HT1080 (cell line): ENCODE data around the gene B3GNT9. TPM values are rescaled to one million over a fixed set of nuclear protein-coding genes. Genes with fewer than 3 reads are reported as not detected.

Source experiments
- DNase-seq: peaks from one replicate; pipeline ENCODE4 v3.0.0-alpha.2; 2015; ENCODE audit warnings: low read depth
- total RNA-seq: library from RNA; depleted of rRNA; stranded (reverse); fragments of >200 nt; shearing (Covaris generic); gene quantifications from 2 replicates; pipeline ENCODE4 v1.2.3, GENCODE V29; 2014

B3GNT9 gene
- total RNA-seq, 1 experiment from 2014 or later: 5.6 TPM

DNA sequence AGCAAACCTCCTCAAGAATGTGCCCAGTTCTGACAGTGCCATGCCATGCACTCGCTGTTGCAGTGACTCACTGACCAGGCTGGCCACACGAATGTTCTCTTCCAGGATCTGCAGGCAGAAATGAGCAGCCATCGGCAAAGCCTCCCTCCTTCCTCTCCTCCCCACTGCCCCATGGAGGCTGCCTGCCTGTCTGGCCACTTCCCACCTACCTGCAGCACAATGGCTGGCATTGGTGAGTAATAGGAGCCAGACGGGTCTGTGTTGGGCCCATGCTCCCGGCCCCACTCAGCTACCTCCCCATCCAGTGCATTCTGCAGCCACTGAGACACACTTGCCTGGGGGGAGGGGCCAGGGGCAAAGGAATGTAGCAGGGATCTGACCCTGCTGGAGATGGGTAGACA lies 35.8 kb upstream of the B3GNT9 start:
- peak; percentile 79 for DNase-seq

DNA sequence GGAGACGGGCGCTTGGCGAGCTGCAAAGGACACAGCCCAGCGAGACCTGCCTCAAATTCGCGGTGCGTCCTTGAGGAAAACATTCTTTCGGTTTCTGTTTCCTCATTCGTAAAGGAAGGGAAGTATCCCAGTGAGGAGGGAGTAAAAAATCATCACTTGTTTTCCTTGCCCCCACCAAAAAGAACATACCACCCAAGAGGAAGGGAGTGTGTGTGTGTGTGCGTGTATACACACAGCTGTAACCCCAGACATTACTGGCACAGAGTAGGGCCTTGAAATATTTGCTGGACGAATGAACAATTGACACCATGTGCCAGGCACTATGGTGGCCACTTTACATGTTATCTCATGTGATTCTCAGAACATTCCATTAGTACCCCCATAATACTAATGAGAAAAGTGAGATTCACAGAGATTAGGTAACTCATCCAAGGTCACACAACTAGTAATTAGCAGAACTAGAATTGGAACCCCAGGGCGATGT lies 34.9 kb upstream of the B3GNT9 start:
- no peak for DNase-seq

DNA sequence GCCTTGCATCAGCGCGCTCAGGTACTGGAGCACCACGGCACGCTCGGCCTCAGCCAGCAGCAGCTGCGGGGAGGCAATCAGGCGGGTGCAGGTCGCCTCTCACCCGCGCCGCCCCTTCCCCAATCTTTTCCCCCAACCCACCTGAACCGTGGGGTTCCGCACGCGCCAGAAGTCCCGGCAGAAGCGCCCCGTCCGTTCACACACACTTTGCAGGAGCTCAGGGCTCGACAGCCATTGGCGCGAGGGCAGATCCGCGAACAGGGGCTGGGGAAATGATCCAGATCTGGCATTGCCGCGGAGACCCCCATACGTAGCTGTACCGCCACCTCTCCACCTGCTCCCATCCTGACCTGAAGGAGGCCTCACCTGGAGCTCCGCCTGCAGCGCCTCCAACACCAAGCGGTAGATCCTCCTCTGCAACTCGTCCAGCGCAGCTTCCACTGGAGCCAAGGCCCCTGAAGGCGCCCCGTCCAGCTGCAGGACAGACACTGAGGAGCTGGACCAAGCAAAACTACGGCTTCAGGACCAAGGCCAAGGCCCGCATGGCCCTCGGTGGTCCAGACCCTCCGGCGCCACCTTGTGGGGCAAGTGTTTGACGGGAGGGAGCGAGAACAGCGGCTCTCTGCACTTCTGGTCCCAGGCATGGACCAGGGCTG lies 34.3 kb upstream of the B3GNT9 start:
- peak; percentile 88 for DNase-seq

DNA sequence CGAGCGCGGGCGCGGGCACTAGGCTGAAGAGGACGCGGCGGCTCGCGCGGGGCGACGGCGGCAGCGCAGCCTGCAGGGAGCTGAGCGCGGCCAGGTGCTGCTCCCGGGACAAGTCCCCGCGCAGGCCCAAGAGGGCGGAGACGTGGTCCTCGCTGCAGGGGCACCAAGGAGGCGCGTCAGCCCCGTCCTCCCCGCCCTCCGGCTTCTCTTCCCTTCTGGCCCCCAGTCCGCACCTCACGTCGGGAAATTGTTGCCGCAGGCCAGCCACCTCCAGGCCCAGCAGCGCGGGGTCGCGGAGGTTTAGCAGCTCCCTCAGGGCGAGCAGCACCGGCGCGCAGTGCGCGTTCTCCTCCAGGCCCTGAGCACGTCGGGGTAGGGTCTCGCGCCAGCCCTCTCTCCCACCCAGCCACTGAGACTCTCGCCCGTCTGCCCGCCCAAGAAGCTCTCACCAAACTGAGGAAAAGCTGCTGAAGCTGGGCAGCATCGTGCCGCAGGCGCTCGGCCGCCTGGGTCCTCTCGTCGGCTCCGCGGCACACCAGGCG lies 33.7 kb upstream of the B3GNT9 start:
- no peak for DNase-seq

DNA sequence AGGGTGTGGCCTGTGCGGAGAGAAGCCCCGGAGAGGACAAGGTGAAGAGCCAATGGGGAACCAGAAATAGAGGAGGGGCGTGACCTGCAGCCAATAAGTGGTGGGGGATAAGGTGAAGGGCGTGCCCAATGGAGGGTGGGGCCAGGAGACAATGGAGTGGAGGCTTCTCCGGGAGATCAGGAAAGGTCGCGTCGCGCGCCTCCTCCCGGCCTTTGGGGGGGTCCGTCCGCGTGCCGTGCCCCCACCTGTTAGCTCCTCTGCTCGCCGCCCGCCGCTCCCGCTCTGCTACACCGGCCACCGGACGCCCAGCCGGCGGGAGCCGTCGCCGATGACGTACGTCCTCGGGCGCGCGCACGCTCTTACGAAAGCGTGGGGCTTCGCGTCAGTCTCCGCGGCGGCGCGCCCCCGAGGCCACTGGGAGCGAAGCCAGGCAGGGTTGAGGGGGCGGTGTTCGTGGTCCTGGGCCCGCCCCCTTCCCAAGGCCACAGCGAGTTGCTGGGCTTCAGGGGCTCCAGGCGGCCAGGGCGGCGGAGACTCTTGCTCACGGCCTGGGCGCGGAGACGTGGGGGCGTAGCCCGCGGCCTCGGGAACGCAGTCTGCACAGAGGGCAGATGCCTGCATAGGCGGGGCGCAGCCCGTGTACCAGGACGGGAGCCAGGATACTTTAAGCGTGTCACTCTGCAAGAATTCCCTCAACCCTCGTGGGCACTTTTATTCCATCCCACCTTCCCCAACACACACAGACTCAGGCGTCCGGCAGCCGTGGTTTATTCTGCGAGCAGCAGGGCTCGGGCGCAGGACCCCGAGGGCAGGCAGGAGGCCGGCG lies 33.0 kb upstream of the B3GNT9 start, which contains the start of gene MATCAP1:
MATCAP1 (minus strand) TSS at position 337 of the 826 bp plus-strand sequence. CDS start 3,353 bp downstream, outside the sequence.
- DNase-seq: peak; percentile 97

DNA sequence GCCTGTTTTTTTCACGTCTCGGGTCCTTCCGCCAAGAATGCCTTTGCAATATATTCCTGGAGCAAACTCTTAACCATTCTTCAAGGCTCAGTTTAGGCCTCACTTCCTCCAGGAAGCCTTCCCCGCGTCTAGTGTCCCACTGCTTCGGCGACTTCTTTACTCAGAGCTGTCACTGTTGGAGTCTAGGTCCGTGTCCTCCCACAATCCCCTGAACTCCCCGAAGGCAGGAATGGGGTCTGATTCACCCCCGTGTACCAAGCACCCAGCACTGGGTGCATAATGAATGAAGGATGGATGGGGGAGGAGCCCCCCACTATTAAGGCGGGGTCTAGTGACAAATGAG lies 32.5 kb upstream of the B3GNT9 start:
- no peak for DNase-seq

DNA sequence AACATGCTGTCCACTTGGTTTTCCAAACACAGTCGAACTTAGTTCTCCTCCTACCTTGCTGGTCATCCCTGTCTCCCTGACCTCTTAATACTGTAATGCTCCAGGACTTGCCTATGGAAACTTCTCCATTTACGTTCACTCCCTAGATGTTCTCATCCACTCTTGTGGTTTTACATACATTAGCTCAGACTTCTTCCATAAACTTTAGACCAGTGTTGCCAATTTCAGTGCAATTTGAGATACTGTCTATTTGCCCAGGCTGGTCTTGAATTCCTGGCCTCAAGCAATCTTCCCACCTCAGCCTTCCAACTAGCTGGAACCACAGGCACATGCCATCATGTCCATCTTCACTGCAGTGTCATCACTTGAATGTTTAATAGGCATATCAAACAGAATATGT lies 31.5 kb upstream of the B3GNT9 start:
- no peak for DNase-seq

DNA sequence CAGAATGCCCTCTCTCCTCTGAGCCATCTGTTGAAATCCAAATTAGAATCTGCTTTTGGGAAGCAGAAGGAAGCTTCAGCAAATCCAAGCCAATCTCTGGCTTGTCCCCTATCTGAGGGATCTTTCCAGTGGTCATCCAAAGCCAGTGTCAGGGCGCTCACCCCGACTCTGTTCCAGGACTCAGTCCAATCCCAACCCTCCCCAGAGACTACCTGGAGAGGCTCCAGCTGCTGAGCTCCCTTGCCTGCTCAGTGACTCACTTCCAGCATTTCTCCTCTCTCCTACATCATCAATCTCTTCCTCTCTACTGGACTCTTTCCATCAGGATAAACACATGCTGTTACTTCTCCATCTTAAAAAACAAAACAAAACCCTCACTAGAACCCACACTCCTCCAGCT lies 30.5 kb upstream of the B3GNT9 start:
- DNase-seq: peak; percentile 68

DNA sequence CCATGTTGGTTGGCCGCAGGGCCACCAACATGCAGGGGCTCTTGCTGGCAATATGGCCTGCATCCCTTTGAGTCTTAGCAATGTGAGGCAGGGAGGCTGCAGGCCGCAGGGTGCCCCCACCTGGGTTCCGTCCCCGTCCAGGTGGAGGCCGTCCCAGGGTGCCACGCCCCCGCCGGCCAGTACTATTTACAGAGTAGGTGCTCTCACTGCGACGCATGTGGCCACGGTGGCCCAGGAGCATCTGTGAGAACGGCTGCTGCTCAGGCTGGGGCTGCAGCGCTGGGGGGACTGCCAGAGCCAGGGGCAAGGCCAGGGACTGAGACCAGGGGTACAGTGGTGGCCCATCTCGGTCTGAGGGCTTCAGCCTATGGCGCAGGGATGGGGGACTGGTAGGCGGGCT lies 29.4 kb upstream of the B3GNT9 start:
- DNase-seq: no peak

DNA sequence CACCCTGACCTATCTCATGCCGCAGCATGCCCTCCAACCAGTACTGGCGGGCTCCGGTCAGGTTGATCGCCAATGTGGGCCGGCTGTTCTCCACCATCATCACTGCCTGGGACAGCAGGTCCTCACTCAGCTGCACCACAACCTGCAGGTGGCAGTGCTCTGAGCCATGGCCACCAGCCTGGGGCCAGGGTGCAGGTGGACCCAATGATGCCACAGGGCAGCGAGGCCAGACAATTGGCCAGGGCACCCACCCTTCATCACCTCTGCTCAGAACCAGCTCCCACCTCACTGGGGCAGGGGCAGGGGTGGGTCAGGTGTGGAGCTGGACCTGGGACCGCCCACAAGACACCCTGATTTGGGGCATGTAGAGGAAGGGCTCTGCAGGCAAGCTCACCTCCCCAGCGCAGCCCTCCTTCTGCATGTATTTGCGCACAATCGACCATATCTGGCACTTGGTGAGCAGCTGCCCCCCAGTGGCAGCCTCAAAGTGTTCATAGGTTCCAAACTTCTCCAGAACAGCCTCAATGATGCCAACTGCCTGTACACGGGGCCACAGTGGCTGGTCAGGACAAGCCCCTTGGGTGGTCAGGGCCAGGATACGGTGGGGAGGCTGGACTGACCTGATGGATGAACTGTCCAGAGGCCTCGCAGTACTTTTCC lies 28.8 kb upstream of the B3GNT9 start:
- DNase-seq: no peak

DNA sequence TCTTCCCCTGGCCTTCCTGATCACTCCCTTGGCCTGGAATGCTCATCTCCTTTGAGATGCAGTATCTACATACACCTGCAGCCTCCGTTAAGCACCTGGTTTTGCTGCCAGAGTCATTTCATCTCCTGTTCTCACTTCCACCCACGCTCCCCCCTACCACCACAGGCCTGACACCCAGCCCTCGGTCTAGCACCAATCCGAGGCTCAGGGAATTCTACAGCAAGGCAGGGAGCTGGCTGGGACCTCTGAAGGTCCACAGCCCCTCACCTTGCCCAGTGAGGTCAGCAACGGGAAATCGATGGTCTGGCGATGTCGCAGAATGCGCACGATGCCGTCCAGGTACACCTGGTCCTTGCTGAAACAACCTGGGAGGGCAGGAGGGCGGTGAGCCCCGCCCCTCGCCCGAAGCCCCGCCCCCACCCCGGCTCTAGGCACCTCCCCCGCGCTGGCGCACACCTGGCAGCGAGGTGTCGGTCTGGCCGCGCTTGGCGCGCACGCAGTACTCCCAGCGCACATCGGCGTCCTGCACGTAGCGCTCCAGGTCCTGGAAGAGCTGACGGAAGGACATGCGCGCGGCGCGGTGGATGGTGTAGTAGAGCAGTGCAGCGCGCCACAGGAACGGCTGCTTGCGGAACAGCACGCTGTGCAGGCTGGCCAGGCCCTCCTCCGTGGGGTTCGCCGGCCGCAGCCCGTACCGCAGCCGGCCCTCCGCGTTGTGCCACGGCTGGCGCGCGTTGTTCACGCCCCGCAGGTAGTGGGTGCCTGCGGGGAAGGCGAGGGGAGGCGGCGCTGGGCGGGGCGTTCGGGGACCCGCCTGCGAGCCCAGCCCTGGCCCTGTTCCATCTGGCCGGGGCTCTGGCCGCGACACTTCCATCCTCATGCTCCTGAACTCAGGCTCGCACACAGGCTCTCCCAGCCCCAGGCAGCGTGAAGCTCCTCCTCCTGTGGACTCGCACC lies 27.2 kb upstream of the B3GNT9 start:
- DNase-seq: no peak

DNA sequence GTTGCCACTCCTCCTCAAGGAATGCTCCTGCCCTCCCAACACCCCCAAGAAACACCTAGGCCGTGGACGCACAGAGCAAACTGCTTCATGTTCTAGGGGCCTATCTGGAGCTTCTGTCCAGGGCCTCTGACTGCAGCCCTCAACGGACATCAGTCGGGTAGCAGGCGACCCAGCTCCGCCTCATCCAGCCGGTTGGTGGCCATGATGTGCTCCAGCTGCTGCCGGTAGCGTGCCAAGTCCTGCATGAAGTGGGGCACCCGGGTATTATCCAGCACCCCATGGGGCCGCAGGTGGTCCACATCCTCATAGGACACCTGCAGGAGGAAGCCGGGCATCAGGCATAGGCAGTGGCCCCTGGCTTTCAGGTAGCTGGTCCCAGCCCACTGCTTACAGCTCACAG lies 25.9 kb upstream of the B3GNT9 start:
- DNase-seq: no peak

DNA sequence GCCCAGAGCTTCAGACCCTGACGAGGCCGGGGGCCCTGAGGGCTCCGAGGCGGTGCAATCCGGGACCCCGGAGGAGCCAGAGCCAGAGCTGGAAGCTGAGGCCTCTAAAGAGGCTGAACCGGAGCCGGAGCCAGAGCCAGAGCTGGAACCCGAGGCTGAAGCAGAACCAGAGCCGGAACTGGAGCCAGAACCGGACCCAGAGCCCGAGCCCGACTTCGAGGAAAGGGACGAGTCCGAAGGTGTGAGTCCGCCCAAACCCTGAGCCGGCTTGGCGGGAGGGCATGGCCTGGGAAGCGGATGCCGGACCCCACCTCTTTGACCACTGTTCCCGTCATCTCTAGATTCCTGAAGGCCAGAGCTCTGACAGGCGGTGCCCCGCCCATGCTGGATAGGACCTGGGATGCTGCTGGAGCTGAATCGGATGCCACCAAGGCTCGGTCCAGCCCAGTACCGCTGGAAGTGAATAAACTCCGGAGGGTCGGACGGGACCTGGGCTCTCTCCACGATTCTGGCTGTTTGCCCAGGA lies 24.0 kb upstream of the B3GNT9 start:
- no peak for DNase-seq

DNA sequence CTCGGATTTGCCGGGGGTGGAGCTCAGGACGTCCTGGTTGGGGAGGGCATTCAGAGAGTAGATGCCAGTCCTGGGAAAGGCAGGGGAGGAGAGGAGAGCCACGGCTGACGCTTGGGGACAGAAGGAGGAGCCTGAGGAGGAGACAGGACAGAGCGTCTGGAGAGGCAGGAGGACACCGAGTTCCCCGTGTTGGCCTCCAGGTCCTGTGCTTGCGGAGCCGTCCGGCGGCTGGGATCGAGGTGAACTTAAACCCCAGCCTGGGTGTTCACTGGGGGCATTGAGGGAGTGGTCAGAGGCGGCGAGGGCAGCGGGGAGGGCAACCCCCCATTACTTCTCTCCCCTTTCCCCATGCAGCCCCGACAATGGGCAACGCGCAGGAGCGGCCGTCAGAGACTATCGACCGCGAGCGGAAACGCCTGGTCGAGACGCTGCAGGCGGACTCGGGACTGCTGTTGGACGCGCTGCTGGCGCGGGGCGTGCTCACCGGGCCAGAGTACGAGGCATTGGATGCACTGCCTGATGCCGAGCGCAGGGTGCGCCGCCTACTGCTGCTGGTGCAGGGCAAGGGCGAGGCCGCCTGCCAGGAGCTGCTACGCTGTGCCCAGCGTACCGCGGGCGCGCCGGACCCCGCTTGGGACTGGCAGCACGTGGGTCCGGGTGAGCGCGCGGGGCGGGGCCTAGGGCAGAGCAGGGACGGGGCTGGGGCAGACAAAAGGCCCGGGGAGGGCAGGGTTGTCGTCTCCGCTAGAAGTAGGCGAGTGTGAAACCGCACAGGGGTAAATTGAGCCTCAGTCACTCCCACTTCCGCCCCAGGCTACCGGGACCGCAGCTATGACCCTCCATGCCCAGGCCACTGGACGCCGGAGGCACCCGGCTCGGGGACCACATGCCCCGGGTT lies 23.3 kb upstream of the B3GNT9 start:
- DNase-seq: peak; percentile 87

DNA sequence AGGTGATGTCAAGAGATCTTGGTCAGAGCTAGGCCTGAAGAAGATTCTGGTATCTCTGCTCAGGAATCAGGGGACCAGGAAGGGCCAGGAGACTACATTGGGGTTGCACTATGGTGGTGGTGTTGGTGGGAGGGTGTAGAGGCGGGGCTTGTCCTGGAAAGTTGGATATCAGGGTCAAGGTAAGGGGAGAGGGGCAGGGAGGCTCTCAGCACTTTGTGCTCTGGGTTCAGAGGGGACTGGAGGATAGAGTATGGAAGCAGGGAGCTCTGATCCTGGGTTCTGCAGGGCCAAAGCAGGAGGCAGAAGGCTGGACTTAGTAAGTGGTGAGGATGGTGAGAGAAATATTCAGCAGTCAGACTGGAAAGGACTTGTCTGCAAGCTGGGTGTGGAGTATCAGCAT lies 22.5 kb upstream of the B3GNT9 start:
- no peak for DNase-seq

DNA sequence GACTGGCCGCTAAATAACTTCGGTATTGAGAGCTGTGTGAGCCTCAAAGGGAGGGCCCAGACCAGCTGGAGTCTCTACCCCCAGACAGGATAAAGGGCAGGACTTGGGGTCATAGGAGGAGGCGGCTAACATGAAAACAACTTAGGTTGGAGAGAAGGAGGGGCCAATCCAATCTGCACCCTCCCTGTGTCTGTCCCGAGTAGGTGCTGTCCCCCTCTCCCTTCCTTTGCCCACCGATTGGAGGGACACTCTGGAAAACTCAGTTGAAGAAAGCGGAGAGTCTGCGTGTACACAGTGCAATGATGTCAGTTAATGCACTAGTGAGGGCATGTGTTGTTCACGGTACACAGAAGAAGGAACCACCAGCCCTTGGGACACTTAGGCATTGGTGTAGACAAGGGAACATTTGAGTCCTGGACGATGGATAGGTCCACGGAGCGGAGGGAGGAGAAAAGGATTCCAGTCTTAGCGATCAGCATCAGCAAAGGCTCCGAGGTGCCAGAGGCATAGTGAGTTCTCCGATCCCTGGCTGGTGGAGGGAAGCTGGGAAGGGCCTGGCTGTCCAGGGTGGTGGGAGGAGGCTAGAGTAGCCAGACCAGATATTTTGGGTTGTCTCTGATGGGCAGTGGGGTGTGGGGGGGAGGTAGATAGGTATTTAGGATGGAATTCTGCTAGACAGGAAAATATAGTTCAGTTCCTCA lies 20.3 kb upstream of the B3GNT9 start:
- DNase-seq: no peak

DNA sequence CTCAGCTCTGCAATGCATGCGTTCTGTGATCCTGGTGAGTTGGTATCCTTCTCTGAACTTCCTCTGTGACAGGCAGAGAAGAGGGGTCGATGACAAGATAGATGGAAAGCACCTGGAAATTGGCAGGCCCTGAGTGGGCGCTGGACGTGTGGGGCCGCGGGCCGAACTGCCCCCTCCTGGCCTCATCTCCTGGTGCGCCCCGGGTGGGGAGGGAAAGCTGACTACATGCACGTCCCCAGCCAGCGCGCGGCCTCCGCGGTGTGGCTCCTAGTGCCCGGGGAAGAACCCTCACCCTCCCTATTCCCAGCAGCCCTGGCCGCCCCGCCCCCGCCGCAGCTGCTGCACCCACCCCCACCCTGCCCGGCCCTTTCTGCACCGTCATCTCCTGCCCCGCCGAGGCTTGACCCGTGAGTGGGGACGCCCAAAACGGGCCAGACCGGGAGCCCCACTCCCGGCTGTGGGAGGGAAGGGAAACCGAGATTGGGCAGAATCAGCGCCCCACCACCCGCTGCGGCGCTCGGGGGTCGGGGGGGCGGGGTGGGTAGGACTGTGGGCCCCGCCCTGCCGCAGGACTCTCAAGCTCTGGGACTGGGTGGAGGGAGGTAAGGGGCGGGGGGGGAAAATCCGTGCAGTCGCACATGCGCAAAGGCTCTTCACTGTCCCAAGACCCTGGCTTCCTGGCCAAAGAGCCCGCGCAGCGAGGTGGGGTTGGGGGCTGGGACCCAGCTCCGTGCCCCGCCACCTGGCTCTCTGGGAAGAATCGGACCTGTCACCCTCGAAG lies 19.6 kb upstream of the B3GNT9 start, which contains the start of gene NOL3:
NOL3 (plus strand) TSS at position 371 of the 781 bp plus-strand sequence.
- DNase-seq: peak; percentile 77

DNA sequence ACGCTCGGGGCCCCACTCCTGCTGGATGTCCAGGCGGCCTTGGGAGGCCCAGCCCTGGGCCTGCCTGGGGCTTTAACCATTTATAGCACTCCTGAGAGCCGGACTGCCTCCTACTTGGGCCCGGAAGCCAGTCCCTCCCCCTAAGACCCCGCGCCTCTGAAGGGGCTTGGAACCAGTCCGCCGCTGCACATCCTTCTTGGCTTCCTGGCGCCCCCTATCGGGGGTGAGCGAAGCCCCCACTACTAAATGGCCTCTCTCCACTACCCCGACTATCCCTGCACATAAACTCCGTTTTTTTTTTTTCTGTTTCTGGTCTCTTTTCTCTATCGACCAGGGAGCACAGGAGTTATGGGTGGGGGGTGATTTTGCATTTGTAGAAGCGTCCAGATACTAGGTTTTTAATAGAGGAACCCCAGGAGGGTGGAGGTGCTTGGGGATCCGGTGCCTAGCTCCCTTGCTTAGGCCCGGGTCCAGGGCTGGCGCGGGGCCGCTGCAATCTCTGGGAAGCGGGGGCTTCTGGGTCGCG lies 18.9 kb upstream of the B3GNT9 start:
- DNase-seq: no peak
